IPS-18a (cell line): ENCODE data around the gene PNRC1.

Experiments
- H3K27ac ChIP-seq: one replicate; pipeline ENCODE4 v1.5.1; 2013; ENCODE audit warnings: low read length
- H3K27me3 ChIP-seq: one replicate; pipeline ENCODE4 v1.6.1; 2013; ENCODE audit warnings: mild to moderate bottlenecking, low read length; ENCODE audit not compliant: control insufficient read depth, insufficient read depth
- H3K36me3 ChIP-seq: one replicate; pipeline ENCODE4 v1.6.1; 2013; ENCODE audit warnings: low read depth, low read length; ENCODE audit not compliant: control insufficient read depth
- H3K4me1 ChIP-seq: one replicate; pipeline ENCODE4 v1.6.1; 2013; ENCODE audit warnings: low read depth, low read length; ENCODE audit not compliant: control insufficient read depth
- H3K4me3 ChIP-seq: one replicate; pipeline ENCODE4 v1.5.1; 2013; ENCODE audit warnings: low read length
- H3K9ac ChIP-seq: one replicate; pipeline ENCODE4 v1.6.1; 2013; ENCODE audit warnings: mild to moderate bottlenecking, low read length, moderate library complexity
- H3K9me3 ChIP-seq: one replicate; pipeline ENCODE4 v1.6.1; 2013; ENCODE audit warnings: low read depth, low read length; ENCODE audit not compliant: control insufficient read depth

The PNRC1 gene

GRCh38 chr6:89045011-89045387 is 35.6 kb upstream of the PNRC1 start:
- H3K36me3 ChIP-seq: no peaks in the 10 kb centered on the region
- H3K27me3 ChIP-seq: peaks cover 4% of the 10 kb centered on the region
- H3K4me1 ChIP-seq: peaks cover 3% of the 10 kb centered on the region
- no peak overlapping the region for H3K9ac ChIP-seq
- no peak overlapping the region for H3K4me3 ChIP-seq
- H3K27ac ChIP-seq: no peak overlapping the region
- H3K9me3 ChIP-seq: no peaks in the 10 kb centered on the region

- H3K27me3 ChIP-seq: peaks cover 7% of the 10 kb centered on the region
Measured at GRCh38 chr6:89045576-89045975, 35.0 kb upstream of the PNRC1 start.

GRCh38 chr6:89047473-89047872 is 33.1 kb upstream of the PNRC1 start:
- H3K4me1 ChIP-seq: peaks cover 3% of the 10 kb centered on the region

More at GRCh38 chr6:89045576-89045975, 35.0 kb upstream of the PNRC1 start:
- H3K36me3 ChIP-seq: no peaks in the 10 kb centered on the region
- H3K9me3 ChIP-seq: no peaks in the 10 kb centered on the region
- peaks cover 3% of the 10 kb centered on the region for H3K4me1 ChIP-seq
- H3K4me3 ChIP-seq: no peak overlapping the region
- no peak overlapping the region for H3K9ac ChIP-seq
- no peak overlapping the region for H3K27ac ChIP-seq

GRCh38 chr6:89048288-89048923 is 32.1 kb upstream of the PNRC1 start:
- Histone ChIP-seq H3K27ac (no peak overlapping the region), H3K9me3 (no peaks in the 10 kb centered on the region), H3K4me1 (peaks cover 3% of the 10 kb centered on the region), H3K27me3 (peaks cover 11% of the 10 kb centered on the region), H3K9ac (no peak overlapping the region), H3K4me3 (no peak overlapping the region), H3K36me3 (no peaks in the 10 kb centered on the region)

More at GRCh38 chr6:89047473-89047872, 33.1 kb upstream of the PNRC1 start:
- Histone ChIP-seq H3K27ac (no peak overlapping the region), H3K4me3 (no peak overlapping the region), H3K9ac (no peak overlapping the region), H3K36me3 (no peaks in the 10 kb centered on the region), H3K9me3 (no peaks in the 10 kb centered on the region), H3K27me3 (peaks cover 11% of the 10 kb centered on the region)

GRCh38 chr6:89048985-89049384 is 31.6 kb upstream of the PNRC1 start:
- Histone ChIP-seq H3K9ac (no peak overlapping the region), H3K36me3 (no peaks in the 10 kb centered on the region), H3K4me3 (no peak overlapping the region), H3K9me3 (no peaks in the 10 kb centered on the region), H3K27ac (no peak overlapping the region), H3K27me3 (peaks cover 11% of the 10 kb centered on the region), H3K4me1 (peaks cover 3% of the 10 kb centered on the region)

GRCh38 chr6:89050155-89050554 is 30.4 kb upstream of the PNRC1 start:
- Histone ChIP-seq H3K9ac (no peak overlapping the region), H3K27me3 (peaks cover 11% of the 10 kb centered on the region), H3K4me1 (peaks cover 3% of the 10 kb centered on the region), H3K9me3 (no peaks in the 10 kb centered on the region), H3K4me3 (no peak overlapping the region), H3K36me3 (no peaks in the 10 kb centered on the region), H3K27ac (no peak overlapping the region)

GRCh38 chr6:89050697-89051096 is 29.9 kb upstream of the PNRC1 start:
- Histone ChIP-seq H3K27ac (no peak overlapping the region), H3K9me3 (no peaks in the 10 kb centered on the region), H3K9ac (no peak overlapping the region), H3K27me3 (peaks cover 11% of the 10 kb centered on the region), H3K36me3 (no peaks in the 10 kb centered on the region), H3K4me1 (peaks cover 3% of the 10 kb centered on the region), H3K4me3 (no peak overlapping the region)

- no peak overlapping the region for H3K27ac ChIP-seq
- H3K27me3 ChIP-seq: peaks cover 11% of the 10 kb centered on the region
- peaks cover 3% of the 10 kb centered on the region for H3K4me1 ChIP-seq
- no peak overlapping the region for H3K4me3 ChIP-seq
- no peaks in the 10 kb centered on the region for H3K36me3 ChIP-seq
- no peaks in the 10 kb centered on the region for H3K9me3 ChIP-seq
- H3K9ac ChIP-seq: no peak overlapping the region
Measured at GRCh38 chr6:89051676-89052075, 28.9 kb upstream of the PNRC1 start.

- Histone ChIP-seq H3K9ac (no peak overlapping the region), H3K4me3 (no peak overlapping the region), H3K36me3 (no peaks in the 10 kb centered on the region), H3K27ac (no peak overlapping the region), H3K9me3 (no peaks in the 10 kb centered on the region), H3K4me1 (no peaks in the 10 kb centered on the region), H3K27me3 (peaks cover 11% of the 10 kb centered on the region)
Measured at GRCh38 chr6:89054208-89054607, 26.3 kb upstream of the PNRC1 start.

- no peaks in the 10 kb centered on the region for H3K4me1 ChIP-seq
Measured at GRCh38 chr6:89057759-89058158, 22.8 kb upstream of the PNRC1 start.

GRCh38 chr6:89058627-89059026 is 21.9 kb upstream of the PNRC1 start:
- Histone ChIP-seq H3K27me3 (no peaks in the 10 kb centered on the region), H3K4me3 (no peak overlapping the region)

More at GRCh38 chr6:89057759-89058158, 22.8 kb upstream of the PNRC1 start:
- Histone ChIP-seq H3K27me3 (no peaks in the 10 kb centered on the region), H3K36me3 (no peaks in the 10 kb centered on the region), H3K9ac (no peak overlapping the region), H3K9me3 (no peaks in the 10 kb centered on the region), H3K27ac (no peak overlapping the region), H3K4me3 (no peak overlapping the region)

GRCh38 chr6:89059227-89059626 is 21.3 kb upstream of the PNRC1 start:
- Histone ChIP-seq H3K9me3 (no peaks in the 10 kb centered on the region), H3K27ac (no peak overlapping the region), H3K4me3 (no peak overlapping the region), H3K36me3 (no peaks in the 10 kb centered on the region), H3K27me3 (no peaks in the 10 kb centered on the region), H3K4me1 (no peaks in the 10 kb centered on the region), H3K9ac (no peak overlapping the region)

More at GRCh38 chr6:89058627-89059026, 21.9 kb upstream of the PNRC1 start:
- no peaks in the 10 kb centered on the region for H3K4me1 ChIP-seq
- H3K27ac ChIP-seq: no peak overlapping the region
- H3K36me3 ChIP-seq: no peaks in the 10 kb centered on the region
- no peak overlapping the region for H3K9ac ChIP-seq
- no peaks in the 10 kb centered on the region for H3K9me3 ChIP-seq
